DMS53 treated with DMSO at 0.1 percent for 48 hours (cell line): ENCODE results near the gene LIMA1.
"Not testable (repeated sequence)": the region's sequence is repeated elsewhere in the genome, so short reads cannot be mapped to it uniquely, and the experiment has no call there.

Experiments used
- DNase-seq: peaks from one replicate; lab custom pipeline; 2025; ENCODE audit not compliant: unreplicated experiment; lab: John Stamatoyannopoulos, UW

The LIMA1 gene

DNA sequence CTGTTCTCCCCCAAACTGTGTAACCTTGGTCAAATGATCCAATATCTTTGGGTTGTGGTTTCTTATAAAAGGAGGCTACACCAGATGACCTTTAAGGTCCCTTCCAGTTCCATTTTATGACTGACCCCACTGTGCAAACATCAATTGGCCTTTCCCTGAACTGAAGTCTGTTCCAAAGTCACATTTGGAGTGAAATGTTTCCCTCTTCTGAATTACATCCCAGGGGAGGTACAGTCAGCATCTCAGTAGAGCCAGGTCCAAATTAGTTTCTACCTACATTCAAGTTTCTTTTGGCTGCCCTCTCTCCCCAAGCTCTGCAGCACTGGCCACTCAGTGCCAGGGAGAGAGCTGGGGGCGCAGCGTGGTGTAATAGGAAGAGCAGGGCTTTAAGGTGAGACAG is 34.4 kb downstream of the LIMA1 start:
- DNase-seq: no peak

DNA sequence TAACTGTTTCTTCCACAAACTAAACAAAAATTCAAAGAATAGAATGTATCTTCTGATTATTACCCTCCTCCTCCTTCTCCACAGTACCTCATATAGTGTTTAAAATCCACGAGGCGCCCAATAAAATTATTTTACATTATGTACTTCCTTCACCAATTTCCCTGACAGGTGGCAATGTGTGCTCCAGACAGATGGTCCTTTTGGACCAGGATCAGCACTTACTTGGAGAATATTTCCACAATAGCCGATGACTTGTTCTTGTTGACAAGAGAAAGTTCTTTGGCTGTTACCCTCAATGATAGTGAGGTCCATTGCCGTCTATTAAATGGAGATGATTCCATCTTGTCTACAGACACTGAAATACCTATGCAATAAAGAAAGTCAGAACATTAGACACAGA is 34.9 kb downstream of the LIMA1 start:
- DNase-seq: no peak

DNA sequence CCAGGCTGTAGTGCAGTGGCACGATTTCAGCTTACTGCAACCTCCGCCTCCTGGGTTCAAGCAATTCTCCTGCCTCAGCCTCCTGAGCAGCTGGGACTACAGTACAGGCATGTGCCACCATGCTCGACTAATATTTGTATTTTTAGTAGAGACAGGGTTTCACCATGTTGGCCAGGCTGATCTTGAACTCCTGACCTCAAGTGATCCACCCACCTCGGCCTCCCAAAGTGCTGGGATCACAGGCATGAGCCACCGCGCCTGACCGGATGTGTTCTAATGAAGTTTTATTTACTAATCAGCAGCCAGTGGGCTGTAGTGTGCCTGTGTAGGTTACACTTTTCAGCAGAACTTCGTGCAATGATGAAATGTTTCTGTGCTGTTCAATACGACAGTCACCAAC is 35.7 kb downstream of the LIMA1 start:
- not testable (repeated sequence) for DNase-seq

DNA sequence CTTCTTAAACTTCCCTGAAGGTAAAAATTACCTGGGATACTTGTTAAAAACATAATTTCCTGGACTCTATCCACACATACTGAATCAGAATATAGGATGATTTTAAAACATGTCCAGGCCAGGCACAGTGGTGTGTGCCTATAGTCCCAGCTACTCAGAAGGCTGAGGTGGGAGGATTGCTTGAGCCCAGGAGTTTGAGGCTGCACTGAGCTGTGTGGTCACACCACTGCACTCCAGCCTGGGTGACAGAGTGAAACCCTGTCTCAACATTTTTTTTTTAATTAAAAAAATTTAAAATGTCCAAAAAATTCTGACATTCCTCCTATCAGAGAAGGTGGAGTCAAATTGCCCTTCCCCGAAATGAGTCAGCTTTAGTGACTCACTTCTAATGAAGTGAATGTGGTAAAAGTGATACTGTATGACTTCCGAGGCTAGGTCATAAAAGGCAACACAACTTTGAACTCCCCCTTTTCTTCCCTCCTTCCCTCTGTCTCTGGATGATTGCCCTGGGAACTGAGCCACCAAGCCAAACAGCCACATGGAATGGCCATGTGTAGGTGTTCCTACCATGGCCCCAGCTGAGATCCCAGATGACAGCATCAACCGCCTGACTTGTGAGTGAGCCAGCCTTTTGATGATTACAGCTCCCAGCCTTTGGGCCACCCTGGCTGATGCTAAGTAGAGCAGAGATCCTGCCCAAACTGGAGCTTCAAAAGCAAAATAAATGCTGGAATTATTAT is 36.3 kb downstream of the LIMA1 start:
- DNase-seq: no peak

DNA sequence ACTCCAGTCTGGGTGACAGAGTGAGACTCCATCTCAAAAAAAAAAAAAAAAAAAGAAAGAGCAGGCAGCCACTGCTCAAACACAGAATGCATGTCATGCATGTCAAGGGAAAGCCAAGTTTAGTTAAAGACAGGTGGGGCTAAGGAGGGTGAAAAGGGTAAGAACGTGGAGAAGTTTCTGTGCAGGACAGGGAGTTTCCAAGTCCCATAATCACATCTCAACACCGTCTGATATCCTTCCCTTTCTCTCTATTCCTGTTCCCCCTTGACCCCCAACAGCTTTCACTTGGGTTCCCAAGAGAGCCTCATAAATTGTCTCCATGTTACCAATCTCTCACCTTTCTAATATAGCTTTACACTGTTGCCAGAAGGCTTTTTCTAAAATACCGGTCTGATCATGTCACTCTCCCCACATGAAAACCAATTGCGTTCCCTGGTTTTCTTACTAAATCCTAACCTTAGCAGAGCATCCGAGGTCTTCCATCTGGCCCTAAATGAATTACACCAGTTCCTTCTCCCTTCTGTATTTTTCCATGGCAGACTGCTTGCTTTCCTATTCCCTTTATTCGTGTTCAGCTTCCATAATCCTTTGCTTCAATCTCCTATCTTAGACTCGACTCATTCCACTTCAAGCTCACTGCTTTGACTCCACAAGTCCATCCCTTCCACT is 37.0 kb downstream of the LIMA1 start:
- no peak for DNase-seq

DNA sequence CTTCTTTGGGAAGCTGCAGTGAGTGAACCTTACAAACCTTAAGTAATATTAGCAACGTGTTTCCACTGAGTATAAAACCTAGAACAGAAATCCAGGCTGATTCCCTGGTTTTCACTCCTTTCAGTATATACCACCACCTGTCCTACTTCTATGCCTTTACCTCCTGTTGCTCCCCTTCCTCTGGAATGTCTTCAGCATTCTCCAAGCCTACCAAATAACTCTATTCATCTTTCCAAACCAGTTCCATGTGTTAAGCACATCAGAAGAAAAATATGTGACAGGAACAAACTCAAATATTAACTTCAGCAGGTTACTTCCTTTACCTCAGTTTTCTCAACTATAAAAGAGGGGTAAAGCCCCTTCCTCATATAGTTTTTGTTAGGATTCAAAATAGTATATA is 39.8 kb downstream of the LIMA1 start:
- no peak for DNase-seq

DNA sequence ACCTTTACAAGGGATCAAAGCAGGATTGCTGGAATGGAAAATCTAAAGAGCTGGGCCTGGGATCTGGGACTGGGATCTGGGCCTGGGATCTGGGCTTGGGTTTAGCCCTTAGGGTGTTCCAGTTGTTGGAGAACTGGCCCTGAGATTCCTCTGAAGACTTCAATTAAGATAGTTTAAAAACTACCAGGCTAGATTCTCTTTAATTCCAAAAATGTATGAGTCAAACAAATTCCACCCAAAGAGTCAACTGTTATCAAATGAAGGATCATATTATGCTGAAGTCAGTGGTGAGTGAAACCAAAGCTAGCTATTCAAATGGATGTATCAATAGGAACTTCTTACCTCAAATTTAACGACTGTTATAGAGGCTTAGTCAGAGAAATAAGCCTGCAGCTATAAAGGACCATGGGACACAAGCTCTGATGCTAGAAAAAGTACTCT is 40.5 kb downstream of the LIMA1 start:
- no peak for DNase-seq

DNA sequence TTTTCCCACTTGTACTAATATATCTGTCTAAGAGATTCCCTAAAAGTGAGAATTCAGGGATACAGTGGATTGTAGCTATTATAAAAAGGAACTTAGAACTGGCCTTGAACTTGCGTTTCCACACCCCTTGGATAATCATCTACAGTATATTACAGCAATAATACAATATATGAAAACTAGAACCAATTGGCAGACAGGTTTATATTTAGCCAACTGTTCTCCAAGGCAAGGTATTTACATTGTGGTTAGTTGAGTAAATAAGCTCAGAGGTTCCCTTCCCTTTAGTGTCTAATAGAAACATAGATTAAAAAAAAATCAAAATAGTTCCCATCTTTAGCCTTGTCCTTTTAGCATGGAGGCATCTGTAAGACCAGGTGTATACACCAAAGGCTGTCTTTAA is 42.1 kb downstream of the LIMA1 start:
- DNase-seq: peak; percentile 81

DNA sequence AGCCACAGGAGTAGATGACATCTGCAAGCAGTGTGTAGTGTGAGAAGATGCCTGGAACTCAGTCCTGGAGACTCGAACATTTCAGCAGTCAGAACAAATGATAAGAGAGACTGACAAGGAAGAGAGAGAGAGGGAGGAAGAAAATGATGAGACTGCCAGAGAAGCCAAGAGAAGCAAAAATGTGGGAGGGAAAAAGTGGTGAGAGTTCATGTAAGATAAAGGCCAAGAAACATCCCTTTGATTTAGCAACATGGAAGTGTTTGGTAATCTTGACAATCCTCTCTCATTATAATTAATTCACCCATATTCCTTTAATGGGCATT is 42.6 kb downstream of the LIMA1 start:
- no peak for DNase-seq

DNA sequence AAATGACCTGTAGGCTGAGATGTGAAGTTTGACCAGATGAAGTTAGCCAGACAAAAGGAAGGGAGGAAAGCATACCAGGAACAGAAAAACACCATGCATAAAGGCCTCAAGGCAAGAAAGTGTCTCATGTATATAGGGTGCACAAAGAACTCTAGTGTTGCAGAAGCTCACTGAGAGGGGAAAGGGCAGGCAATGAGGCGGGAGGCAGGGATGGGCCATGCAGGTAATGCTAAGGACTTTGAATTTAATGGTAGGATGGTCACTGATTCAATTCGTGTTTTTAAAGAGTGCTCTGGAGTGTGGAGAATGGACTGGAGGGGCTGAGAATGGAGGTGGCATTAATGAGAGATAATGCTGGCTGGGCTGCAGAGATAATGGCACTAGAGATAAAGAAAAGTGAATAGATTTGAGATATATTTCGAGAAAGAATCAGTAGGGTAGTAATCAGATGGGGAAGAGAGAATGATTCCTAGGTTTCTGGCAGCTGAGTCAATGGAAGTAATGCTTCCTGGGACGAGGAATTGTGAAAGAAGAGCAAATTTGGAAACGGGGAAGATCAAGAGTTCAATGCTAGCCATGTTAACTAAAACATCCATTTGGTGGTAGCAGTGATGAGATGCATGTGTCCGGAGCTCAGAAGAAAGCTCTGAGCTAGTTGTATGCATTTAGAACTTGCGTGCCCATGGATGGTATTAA is 43.1 kb downstream of the LIMA1 start:
- no peak for DNase-seq

DNA sequence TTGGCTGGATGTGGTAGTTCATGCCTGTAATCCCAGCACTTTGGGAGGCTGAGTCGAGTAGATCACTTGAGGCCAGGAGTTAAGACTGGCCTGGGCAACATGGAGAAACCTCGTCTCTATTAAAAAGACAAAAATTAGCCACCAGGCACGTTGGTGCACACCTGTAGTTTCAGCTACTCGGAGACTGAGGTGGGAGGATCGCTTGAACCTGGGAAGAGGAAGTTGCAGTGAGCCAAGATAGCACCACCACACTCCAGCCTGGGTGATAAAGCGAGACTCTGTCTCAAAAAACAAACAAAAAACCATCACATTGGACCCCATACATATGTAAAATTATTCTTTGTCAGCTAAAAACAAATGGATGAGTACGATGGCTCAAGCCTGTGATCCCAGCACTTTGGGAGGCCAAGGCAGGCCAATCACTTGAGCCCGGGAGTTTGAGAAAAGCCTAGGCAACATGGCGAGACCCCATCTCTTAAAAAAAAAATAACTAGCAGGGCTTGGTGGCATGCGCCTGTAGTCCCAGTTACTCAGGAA is 43.9 kb downstream of the LIMA1 start:
- DNase-seq: no peak

DNA sequence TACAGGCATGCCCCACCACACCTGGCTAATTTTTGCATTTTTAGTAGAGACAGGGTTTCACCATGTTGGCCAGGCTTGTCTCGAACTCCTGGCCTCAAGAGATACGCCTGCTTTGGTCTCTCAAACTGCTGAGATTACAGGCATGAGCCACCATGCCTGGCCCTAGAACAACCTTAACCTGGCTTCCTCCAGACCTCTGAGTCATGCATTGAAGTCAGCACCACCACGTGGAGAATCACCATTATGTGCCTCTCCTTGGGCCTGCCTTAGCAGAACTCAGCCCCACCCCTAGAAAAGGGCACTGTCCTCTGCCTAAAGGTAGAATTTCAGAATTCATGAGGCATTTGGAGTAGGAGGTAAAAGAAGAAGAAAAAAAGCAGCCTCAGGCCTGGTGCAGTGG is 49.0 kb downstream of the LIMA1 start:
- no peak for DNase-seq

DNA sequence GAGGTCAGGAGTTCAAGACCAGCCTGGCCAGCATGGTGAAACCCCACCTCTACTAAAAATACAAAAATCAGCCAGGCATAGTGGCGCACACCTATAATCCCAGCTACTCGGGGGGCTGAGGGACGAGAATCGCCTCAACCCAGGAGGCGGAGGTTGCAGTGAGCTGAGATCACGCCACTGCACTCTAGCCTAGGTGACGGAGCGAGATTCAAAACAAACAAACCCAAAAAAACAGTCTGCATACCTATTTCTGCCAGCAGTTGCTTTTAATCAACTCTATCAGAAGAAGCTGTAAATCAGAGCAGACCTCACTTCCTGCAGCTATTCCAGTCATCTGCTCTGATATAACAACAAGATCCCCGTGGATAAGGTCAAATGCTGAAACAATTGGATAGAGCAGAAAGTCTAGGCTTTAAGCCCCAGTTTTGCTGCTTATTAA is 50.5 kb downstream of the LIMA1 start:
- no peak for DNase-seq

DNA sequence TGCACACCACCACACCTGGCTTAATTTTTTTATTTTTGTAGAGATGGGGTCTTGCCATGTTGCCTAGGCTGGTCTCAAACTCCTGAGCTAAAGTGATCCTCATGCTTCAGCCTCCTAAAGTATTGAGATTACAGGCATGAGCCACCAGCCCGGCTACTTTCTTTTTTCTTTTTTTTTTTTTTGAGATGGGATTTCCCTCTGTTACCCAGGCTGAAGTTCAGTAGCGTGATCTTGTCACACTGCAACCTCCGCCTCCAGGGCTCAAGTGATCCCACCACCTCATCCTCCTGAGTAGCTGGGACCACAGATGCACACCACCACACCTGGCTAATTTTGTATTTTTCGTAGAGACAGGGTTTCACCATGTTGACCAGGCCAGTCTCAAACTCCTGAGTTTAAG is 51.1 kb downstream of the LIMA1 start:
- DNase-seq: no peak

DNA sequence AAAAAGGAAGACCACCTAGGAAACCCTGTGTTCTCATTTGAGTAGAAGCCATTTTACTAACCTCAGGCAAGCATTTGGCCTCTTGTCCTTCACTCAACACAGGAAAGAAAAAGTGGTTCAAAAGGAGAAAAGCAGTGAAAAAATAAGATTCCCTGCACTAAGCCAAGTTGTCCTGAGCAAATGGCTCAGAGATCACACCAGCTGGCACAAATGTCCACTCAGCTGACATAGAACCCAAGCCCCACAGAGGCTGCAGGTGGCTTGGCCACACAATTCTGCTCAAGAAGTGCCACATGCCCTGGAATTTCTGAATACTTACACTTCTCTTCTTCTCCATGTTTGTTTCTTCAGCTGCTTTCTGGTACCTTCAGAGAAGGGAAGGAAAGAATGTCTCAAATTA is 52.0 kb downstream of the LIMA1 start:
- DNase-seq: no peak

DNA sequence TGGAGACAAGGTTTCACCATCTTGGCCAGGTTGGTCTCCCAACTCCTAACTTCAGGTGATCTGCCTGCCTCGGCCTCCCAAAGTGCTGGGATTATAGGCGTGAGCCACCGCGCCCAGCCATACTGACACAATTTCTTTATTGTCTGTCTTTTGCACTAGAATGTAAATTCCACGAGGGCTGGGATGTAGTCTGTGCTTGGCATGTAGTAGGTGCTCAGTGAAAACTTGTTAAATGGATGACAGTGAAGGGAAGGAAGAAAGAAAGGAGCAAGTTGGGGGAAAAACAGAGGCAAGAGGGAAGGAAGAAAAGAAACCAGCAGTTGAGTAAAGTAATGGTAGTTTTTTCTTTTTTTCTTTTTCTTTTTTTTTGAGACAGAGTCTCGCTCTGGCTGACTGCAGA is 53.1 kb downstream of the LIMA1 start:
- no peak for DNase-seq

DNA sequence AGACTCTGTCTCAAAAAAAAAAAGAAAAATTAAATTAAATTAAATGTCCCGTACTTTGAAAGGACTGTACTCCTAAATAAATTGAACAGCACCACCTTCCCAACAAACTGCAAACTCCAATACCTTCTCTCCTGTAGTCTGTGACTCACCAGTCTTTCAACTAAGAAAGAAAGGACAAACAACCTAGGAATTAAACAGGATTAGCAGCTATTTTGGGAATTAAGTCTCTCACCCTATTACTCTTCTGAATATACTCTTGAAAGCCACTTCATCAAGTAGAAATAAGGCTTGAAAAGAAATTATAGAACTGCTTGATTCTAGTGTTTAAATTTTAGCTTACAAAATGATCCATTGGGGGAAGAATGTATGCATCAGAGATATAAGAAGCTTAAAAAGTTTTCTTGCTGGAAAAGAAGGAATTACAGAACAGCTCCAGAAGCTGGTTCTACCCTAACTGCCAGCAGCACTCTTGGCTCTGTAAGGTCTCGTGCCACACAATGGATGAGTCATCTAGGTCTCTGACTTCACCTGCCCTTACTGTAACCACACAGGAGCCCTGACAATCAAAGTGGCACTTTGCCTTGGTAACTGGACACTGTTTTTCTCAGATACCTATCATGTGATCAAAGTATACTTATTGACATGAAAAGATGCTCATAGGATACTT is 59.2 kb downstream of the LIMA1 start:
- peak; percentile 96 for DNase-seq

DNA sequence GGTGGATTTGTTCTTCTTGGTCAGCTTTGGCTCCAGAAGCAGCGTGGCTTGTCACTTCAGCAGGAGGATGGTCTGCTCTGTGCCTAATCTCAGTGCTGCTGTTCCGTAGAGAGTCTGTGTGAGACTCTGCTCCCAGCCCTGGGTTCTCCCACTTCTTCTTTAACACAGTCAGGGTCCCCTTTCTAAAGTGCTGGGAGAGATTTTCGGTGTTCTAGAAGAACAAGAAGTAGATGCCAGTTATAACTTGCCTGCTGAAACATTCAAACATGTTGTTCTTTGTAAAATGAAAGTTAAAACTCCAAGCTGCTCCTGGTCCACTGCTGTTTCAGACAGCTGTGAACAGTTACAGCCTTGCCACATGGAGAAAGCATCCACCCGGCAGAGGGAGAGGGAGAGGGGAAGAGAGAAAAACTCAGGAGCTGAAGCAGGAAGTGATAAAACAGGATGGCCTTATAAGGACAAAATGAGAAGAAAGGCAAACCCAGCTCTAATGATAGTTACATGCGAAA is 61.0 kb downstream of the LIMA1 start:
- peak; percentile 68 for DNase-seq

DNA sequence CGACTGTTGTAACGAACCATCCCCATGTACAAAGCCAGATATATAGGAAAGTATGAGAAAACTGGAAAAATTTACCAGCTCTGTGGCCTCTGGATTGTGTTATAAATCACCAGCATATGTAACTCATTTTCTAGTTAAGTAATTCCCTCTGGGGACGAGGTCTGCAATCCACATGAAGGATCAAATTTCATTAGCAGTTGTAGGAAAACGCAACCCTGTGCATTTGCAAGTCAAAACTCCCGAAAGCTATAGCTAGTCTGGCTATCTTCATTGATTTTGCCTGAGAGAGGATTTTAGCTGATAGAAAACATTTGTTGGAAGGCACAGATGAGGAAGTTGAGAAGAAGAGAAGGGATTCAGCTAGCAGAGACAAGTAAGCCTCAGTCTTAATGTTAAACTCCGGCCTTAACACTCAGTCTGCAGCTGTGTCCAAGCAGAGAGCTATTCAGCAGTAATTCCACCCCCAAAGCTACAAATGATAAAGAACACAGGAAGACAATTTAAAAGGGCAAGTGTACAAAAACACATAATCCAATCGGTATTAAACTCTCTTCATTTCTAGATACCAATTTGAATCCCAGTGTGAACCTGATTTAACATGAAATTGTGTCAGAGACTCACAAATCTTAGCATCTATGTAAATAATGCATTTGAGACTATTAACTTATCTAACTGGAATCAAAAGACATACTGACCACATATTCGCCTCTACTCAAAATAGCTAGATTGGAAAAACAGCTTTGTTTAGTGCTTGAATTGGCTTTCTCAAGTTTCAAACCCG is 61.9 kb downstream of the LIMA1 start:
- DNase-seq: no peak

DNA sequence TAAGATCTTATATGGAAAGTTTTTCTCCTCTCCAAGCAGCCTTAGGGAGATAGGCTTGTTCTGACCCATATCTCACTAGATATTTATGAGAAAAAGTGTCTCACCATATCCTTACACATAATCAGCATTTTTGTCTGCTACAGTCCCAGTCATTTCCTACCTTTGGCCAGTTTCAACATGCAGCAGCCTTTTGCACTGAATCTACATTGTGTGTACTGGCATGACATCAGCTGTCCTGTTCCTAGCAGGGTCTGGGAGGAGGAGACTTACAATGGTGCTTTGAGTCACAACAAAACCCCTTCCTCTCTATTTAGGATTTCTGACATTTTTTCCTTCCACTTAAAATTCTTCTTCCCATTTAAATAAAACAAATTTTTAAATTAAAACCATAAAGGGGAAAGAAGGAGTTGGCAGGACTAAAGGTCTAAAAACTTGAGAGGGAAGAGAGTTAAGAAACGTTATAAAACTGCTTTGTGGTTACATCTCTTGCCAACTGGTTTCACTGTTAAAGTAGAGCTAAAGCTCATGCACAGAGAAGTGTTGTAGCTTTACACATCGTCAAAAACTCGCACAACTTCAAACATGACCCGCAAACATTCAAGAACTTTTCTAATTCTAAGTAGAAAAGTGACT is 62.8 kb downstream of the LIMA1 start:
- no peak for DNase-seq
